WI38 (cell line): ENCODE data around the gene CFAP221.

Experiments
- H3K4me3 ChIP-seq: 2 replicates; pipeline ENCODE4 v1.5.1; 2011; ENCODE audit warnings: low read depth, mild to moderate bottlenecking, control low read depth, low read length
- CTCF ChIP-seq: IDR thresholded peaks from 2 replicates; pipeline ENCODE4 v1.5.1; 2012; ENCODE audit warnings: low read depth, mild to moderate bottlenecking, control low read depth, low read length

The CFAP221 gene

GRCh38 chr2:119625226-119625625, 81.0 kb downstream of the CFAP221 start:
- no peak overlapping the region for H3K4me3 ChIP-seq
- TF ChIP-seq CTCF = no peak

DNA sequence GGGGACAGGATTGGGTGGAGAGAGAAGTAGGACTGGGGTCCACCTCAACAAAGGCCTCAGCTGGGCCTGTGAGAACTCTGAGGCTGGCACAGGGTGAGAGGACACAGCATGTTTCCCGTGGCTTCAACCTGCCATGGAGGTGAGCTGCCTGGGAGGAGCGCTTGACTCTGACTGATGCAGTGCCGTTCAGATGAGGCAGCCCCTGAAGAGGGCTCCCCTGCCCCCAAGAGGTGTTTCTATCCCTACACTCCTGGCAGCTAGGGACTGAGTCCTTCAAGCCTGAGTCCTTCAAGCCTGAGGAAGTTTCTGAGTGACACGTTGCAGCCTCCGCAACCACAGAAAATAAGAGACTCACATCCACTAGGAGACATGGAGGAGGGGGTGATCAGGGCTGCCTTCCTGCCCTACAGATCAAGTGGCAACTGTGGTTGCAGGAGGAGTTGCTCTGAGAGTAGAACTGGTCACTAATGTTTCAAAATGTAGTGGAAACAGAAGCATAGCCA, 85.1 kb downstream of the CFAP221 start:
- no peak for TF ChIP-seq CTCF

DNA sequence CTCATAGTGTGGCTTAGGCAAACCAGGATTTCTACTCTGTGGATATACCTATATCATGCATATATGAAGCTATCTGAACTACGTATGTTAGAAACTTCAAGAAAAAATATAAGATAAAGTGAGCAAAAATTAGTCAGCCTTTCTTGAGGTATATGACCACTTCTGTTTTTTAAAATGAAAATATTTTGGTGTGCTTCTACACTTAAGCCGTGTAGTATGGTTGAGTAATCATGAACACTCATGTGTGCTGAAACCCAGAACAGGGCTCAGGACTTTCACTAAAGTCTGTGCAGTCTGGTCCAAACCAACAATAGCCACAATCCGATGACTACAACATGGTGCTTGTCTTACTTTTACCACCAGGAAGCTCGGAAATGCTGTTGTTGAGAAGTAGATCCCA, 85.9 kb downstream of the CFAP221 start:
- no peak overlapping the region for H3K4me3 ChIP-seq
- TF ChIP-seq CTCF = no peak

More for the DNA sequence above, 85.1 kb downstream of the CFAP221 start:
- no peak overlapping the region for H3K4me3 ChIP-seq

GRCh38 chr2:119637371-119637770, 93.1 kb downstream of the CFAP221 start:
- no peak for TF ChIP-seq CTCF
- no peak overlapping the region for H3K4me3 ChIP-seq

- H3K4me3 ChIP-seq = no peak overlapping the region
- no peak for TF ChIP-seq CTCF
Measured at GRCh38 chr2:119638246-119638645, 94.0 kb downstream of the CFAP221 start.

DNA sequence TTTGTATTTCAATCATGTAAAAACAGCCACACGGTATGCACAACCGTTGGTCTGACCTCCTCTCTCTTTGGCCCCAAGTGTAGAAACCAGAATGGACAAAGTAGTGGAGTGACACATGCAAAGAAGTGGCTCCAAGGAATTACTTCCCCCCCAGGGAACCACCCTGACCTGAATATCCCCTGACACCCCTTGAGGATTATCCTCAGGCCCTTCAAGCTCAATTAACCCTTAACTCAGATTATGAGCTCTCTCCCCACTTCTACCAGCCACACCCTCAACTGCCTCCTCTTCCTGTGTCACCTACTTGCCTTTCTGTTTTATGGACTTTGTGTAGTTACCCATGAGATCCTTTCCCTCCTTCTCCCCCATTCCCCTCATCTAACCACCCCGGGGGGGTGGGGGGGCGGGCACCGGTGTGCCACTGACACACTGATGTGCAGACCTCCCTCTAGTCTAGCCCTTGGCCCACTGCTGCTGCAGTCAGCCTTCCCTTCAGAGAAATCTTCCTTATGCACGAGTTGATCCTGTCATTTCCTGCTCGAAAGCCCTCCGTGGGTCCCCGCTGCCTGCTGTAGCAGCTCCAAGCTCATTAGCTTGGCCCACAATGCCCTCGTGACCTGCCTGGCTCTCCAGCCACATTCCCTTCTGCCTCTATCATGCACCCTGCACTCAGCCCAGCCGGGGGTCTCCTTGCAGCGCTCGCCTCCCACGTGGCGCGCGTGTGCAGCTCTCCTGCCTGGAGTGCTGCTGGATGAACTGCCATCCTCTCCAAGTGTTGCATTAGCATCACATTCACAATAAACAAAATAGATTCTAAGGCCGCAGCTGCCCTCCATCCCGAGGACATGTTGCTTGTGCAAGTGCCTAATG, 94.7 kb downstream of the CFAP221 start:
- H3K4me3 ChIP-seq = no peak overlapping the region
- TF ChIP-seq CTCF = no peak

- H3K4me3 ChIP-seq = no peak overlapping the region
- TF ChIP-seq CTCF = peak; percentile 96
Measured at GRCh38 chr2:119641562-119642258, 97.5 kb downstream of the CFAP221 start.
